WTC11 (cell line): ENCODE measurements around the gene TMED1. TPM values are rescaled to one million over a fixed set of nuclear protein-coding genes. Genes with fewer than 3 reads are reported as not detected.

Experiments
- ATAC-seq: fragments of 200-7000 bp; cut with Tn5 transposase; 2 replicates; pipeline ENCODE4 v1.10.0; 2021; ENCODE audit warnings: mild to moderate bottlenecking, moderate library complexity
- CTCF ChIA-PET: fragments of 300-600 bp; sonication (Branson Sonifier 250); formaldehyde crosslinking; loops from one replicate; lab custom pipeline; 2021; ENCODE audit warnings: antibody characterized with exemption; lab: Charles Lee
- POLR2A ChIA-PET: fragments of 350-600 bp; sonication (Branson Sonifier 250); formaldehyde crosslinking; loops from one replicate; lab custom pipeline; 2021; ENCODE audit warnings: antibody characterized with exemption; lab: Charles Lee
- DNase-seq: peaks from one replicate; pipeline ENCODE4 v3.0.0; 2021; ENCODE audit warnings: low spot score
- H3K27ac Mint-ChIP-seq: 2 replicates; pipeline ENCODE4 v1.8.0; 2021; ENCODE audit warnings: mixed read lengths
- H3K27me3 Mint-ChIP-seq: 2 replicates; pipeline ENCODE4 v1.8.0; 2021; ENCODE audit warnings: low read depth, mild to moderate bottlenecking, moderate library complexity, mixed read lengths
- H3K36me3 Mint-ChIP-seq: 2 replicates; pipeline ENCODE4 v1.8.0; 2021; ENCODE audit warnings: mixed read lengths
- H3K4me1 Mint-ChIP-seq: 2 replicates; pipeline ENCODE4 v1.8.0; 2022; ENCODE audit warnings: mixed read lengths
- H3K4me3 Mint-ChIP-seq: 2 replicates; pipeline ENCODE4 v1.8.0; 2021; ENCODE audit warnings: mild to moderate bottlenecking, moderate library complexity, mixed read lengths
- H3K9me3 Mint-ChIP-seq: 2 replicates; pipeline ENCODE4 v1.8.0; 2021; ENCODE audit warnings: mixed read lengths
- ATF1 ChIP-seq: sonication (generic); formaldehyde crosslinking; IDR thresholded peaks from 2 replicates; pipeline ENCODE4 v1.8.1; 2023; ENCODE audit warnings: mild to moderate bottlenecking, moderate library complexity, missing genetic modification reagents
- CBFB ChIP-seq: sonication (generic); formaldehyde crosslinking; IDR thresholded peaks from 2 replicates; pipeline ENCODE4 v1.8.1; 2022; ENCODE audit warnings: mild to moderate bottlenecking, low read depth, missing genetic modification reagents
- E2F1 ChIP-seq: sonication (generic); formaldehyde crosslinking; IDR thresholded peaks from 2 replicates; pipeline ENCODE4 v1.8.0; 2022; ENCODE audit warnings: mild to moderate bottlenecking, missing genetic modification reagents
- MAX ChIP-seq: sonication (generic); formaldehyde crosslinking; IDR thresholded peaks from 2 replicates; pipeline ENCODE4 v1.8.0; 2022; ENCODE audit warnings: mild to moderate bottlenecking, missing genetic modification reagents
- NFYB ChIP-seq: sonication (generic); formaldehyde crosslinking; conservative IDR thresholded peaks from 2 replicates; pipeline ENCODE4 v1.8.0; 2022; ENCODE audit warnings: low read depth, missing genetic modification reagents
- RELA ChIP-seq: sonication (generic); formaldehyde crosslinking; IDR thresholded peaks from 2 replicates; pipeline ENCODE4 v1.8.1; 2022; ENCODE audit warnings: missing genetic modification reagents, mild to moderate bottlenecking, borderline replicate concordance
- STAT6 ChIP-seq: sonication (generic); formaldehyde crosslinking; conservative IDR thresholded peaks from 2 replicates; pipeline ENCODE4 v1.8.1; 2023; ENCODE audit warnings: mild to moderate bottlenecking, low read depth, missing genetic modification reagents, moderate library complexity
- ZNF138 ChIP-seq: sonication (generic); formaldehyde crosslinking; conservative IDR thresholded peaks from 2 replicates; pipeline ENCODE4 v1.8.1; 2022; ENCODE audit warnings: mild to moderate bottlenecking, moderate library complexity, missing genetic modification reagents
- ZNF425 ChIP-seq: fragments of 250-450 bp; sonication (Bioruptor Pico); conservative IDR thresholded peaks from 2 replicates; pipeline ENCODE4 v1.9.0; 2021; ENCODE audit warnings: mild to moderate bottlenecking
- total RNA-seq: library from RNA; stranded (reverse); gene quantifications from 3 replicates; pipeline ENCODE4 v1.2.3, GENCODE V29; 2021
- TF ChIP-seq, protein P1 (sequence below): sonication (generic); formaldehyde crosslinking; IDR thresholded peaks from 2 replicates; pipeline ENCODE4 v1.8.1; 2023; ENCODE audit warnings: mild to moderate bottlenecking, missing genetic modification reagents, moderate library complexity
- TF ChIP-seq, protein P2 (sequence below): sonication (generic); formaldehyde crosslinking; IDR thresholded peaks from 2 replicates; pipeline ENCODE4 v1.8.1; 2023; ENCODE audit warnings: mild to moderate bottlenecking, missing genetic modification reagents, borderline replicate concordance
- TF ChIP-seq, protein P3 (sequence below): sonication (generic); formaldehyde crosslinking; IDR thresholded peaks from 2 replicates; pipeline ENCODE4 v1.8.1; 2022; ENCODE audit warnings: low read depth, mild to moderate bottlenecking, moderate library complexity, missing genetic modification reagents, borderline replicate concordance

Gene TMED1
- total RNA-seq, 1 experiment from 2014 or later, result 28.5 TPM

DNA sequence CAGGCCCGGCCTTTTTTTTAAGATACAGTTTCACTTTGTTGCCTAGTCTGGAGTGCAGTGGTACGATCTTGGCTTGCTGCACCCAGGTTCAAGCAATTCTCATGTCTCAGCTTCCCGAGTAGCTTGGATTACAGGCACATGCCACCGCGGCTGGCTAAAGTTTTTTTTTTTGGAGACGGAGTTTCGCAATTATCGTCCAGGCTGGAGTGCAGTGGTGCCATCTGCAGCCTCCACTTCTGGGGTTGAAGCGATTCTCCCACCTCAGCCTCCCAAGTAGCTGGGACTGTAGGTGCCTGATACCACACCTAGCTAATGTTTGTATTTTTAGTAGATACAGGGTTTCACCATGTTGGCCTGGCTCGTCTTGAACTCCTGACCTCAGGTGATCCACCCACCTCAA, 30.5 kb upstream of the TMED1 start:
- CTCF ChIA-PET, result interaction anchor here (0.9 to 6.0 kb wide), 4 partner anchors 8 to 149 kb away, joined by 4 to 75 read pairs (median 37); partner anchors contain the start of gene DNM2
- Mint-ChIP-seq H3K4me3 (no peak overlapping the region), H3K27ac (no peak overlapping the region), H3K9me3 (no peaks in the 10 kb centered on the region), H3K27me3 (no peaks in the 10 kb centered on the region; the same call in 1 of the 2 replicates), H3K36me3 (no peaks in the 10 kb centered on the region), H3K4me1 (peaks cover 17% of the 10 kb centered on the region)
- ATAC-seq (no peak), DNase-seq (no peak)
- POLR2A ChIA-PET, result interaction anchor here (0.7 kb wide), 1 partner anchor 64 kb away, joined by 5 read pairs; no protein-coding TSS in a partner anchor
- TF ChIP-seq CBFB (CRISPR knock-in tag) (no peak), E2F1 (CRISPR knock-in tag) (no peak), ZNF425 (CRISPR knock-in tag) (no peak), STAT6 (CRISPR knock-in tag) (no peak), ATF1 (CRISPR knock-in tag) (no peak), NFYB (no peak), MAX (CRISPR knock-in tag) (no peak), ZNF138 (CRISPR knock-in tag) (no peak), RELA (CRISPR knock-in tag) (no peak)
- TF ChIP-seq, protein P1, sequence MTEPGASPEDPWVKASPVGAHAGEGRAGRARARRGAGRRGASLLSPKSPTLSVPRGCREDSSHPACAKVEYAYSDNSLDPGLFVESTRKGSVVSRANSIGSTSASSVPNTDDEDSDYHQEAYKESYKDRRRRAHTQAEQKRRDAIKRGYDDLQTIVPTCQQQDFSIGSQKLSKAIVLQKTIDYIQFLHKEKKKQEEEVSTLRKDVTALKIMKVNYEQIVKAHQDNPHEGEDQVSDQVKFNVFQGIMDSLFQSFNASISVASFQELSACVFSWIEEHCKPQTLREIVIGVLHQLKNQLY, result no peak
- TF ChIP-seq, protein P2, sequence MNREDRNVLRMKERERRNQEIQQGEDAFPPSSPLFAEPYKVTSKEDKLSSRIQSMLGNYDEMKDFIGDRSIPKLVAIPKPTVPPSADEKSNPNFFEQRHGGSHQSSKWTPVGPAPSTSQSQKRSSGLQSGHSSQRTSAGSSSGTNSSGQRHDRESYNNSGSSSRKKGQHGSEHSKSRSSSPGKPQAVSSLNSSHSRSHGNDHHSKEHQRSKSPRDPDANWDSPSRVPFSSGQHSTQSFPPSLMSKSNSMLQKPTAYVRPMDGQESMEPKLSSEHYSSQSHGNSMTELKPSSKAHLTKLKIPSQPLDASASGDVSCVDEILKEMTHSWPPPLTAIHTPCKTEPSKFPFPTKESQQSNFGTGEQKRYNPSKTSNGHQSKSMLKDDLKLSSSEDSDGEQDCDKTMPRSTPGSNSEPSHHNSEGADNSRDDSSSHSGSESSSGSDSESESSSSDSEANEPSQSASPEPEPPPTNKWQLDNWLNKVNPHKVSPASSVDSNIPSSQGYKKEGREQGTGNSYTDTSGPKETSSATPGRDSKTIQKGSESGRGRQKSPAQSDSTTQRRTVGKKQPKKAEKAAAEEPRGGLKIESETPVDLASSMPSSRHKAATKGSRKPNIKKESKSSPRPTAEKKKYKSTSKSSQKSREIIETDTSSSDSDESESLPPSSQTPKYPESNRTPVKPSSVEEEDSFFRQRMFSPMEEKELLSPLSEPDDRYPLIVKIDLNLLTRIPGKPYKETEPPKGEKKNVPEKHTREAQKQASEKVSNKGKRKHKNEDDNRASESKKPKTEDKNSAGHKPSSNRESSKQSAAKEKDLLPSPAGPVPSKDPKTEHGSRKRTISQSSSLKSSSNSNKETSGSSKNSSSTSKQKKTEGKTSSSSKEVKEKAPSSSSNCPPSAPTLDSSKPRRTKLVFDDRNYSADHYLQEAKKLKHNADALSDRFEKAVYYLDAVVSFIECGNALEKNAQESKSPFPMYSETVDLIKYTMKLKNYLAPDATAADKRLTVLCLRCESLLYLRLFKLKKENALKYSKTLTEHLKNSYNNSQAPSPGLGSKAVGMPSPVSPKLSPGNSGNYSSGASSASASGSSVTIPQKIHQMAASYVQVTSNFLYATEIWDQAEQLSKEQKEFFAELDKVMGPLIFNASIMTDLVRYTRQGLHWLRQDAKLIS (CRISPR knock-in tag), result no peak
- TF ChIP-seq, protein P3, sequence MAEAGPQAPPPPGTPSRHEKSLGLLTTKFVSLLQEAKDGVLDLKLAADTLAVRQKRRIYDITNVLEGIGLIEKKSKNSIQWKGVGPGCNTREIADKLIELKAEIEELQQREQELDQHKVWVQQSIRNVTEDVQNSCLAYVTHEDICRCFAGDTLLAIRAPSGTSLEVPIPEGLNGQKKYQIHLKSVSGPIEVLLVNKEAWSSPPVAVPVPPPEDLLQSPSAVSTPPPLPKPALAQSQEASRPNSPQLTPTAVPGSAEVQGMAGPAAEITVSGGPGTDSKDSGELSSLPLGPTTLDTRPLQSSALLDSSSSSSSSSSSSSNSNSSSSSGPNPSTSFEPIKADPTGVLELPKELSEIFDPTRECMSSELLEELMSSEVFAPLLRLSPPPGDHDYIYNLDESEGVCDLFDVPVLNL (CRISPR knock-in tag), result no peak
